ENCODE data around the gene PLEKHG7.

GRCh38 chr12:92674500-92674899, 28.3 kb upstream of the PLEKHG7 start:
- TF ChIP-seq POLR2AphosphoS5 (IDR thresholded peaks at IDR 0.05; ENCODE audit: borderline replicate concordance, low read depth, low read length) (no peak), EZH2 (IDR thresholded peaks at IDR 0.05) (no peak)
